ENCODE measurements around the gene RUNX2.

The RUNX2 gene

GRCh38 chr6:45630801-45631200 is 302.7 kb downstream of the RUNX2 start:
- no peak for DNase-seq

GRCh38 chr6:45631396-45631795 is 303.3 kb downstream of the RUNX2 start:
- no peak for DNase-seq

GRCh38 chr6:45633272-45633908 is 305.3 kb downstream of the RUNX2 start:
- no peak for DNase-seq

GRCh38 chr6:45634231-45634630 is 306.1 kb downstream of the RUNX2 start:
- DNase-seq: no peak

GRCh38 chr6:45635284-45635867 is 307.2 kb downstream of the RUNX2 start:
- no peak for DNase-seq

GRCh38 chr6:45637056-45637455 is 308.9 kb downstream of the RUNX2 start:
- no peak for DNase-seq

GRCh38 chr6:45637611-45638257 is 309.6 kb downstream of the RUNX2 start:
- no peak for DNase-seq

- DNase-seq: no peak
Measured at GRCh38 chr6:45640081-45640491, 312.0 kb downstream of the RUNX2 start.

- DNase-seq: no peak
Measured at GRCh38 chr6:45640811-45641210, 312.7 kb downstream of the RUNX2 start.

- no peak for DNase-seq
Measured at GRCh38 chr6:45642331-45643125, 314.4 kb downstream of the RUNX2 start.

- no peak for DNase-seq
Measured at GRCh38 chr6:45643126-45643525, 315.0 kb downstream of the RUNX2 start.

GRCh38 chr6:45644720-45645119 is 316.6 kb downstream of the RUNX2 start:
- DNase-seq: no peak

- no peak for DNase-seq
Measured at GRCh38 chr6:45645302-45645701, 317.2 kb downstream of the RUNX2 start.

GRCh38 chr6:45647341-45648261 is 319.5 kb downstream of the RUNX2 start:
- no peak for DNase-seq

- no peak for DNase-seq
Measured at GRCh38 chr6:45648262-45648620, 320.1 kb downstream of the RUNX2 start.

- no peak for DNase-seq
Measured at GRCh38 chr6:45650524-45651135, 322.5 kb downstream of the RUNX2 start.

GRCh38 chr6:45651301-45651700 is 323.2 kb downstream of the RUNX2 start:
- DNase-seq: no peak

- no peak for DNase-seq
Measured at GRCh38 chr6:45652416-45652815, 324.3 kb downstream of the RUNX2 start.

GRCh38 chr6:45653117-45653883 is 325.2 kb downstream of the RUNX2 start:
- no peak for DNase-seq

- no peak for DNase-seq
Measured at GRCh38 chr6:45654673-45655072, 326.5 kb downstream of the RUNX2 start.

- no peak for DNase-seq
Measured at GRCh38 chr6:45655745-45656476, 327.8 kb downstream of the RUNX2 start.
